Endothelial cell (in vitro differentiated cells): ENCODE data around the gene FTCD. TPM values are rescaled to one million over a fixed set of nuclear protein-coding genes. Genes with fewer than 3 reads are reported as not detected.

Experiments
- DNase-seq: peaks from one replicate; pipeline ENCODE4 v3.0.0; 2021; ENCODE audit warnings: low spot score
- H3K27ac Mint-ChIP-seq: one replicate; pipeline ENCODE4 v1.8.0; 2021; ENCODE audit warnings: mixed read lengths, inconsistent platforms; ENCODE audit not compliant: unreplicated experiment
- H3K27me3 Mint-ChIP-seq: one replicate; pipeline ENCODE4 v1.8.0; 2021; ENCODE audit warnings: mild to moderate bottlenecking, moderate library complexity, mixed read lengths, inconsistent platforms; ENCODE audit not compliant: unreplicated experiment
- H3K36me3 Mint-ChIP-seq: one replicate; pipeline ENCODE4 v1.8.0; 2021; ENCODE audit warnings: mild to moderate bottlenecking, low read depth, mixed read lengths, inconsistent platforms; ENCODE audit not compliant: unreplicated experiment
- H3K4me1 Mint-ChIP-seq: one replicate; pipeline ENCODE4 v1.8.0; 2021; ENCODE audit warnings: mild to moderate bottlenecking, mixed read lengths, inconsistent platforms; ENCODE audit not compliant: unreplicated experiment
- H3K4me3 Mint-ChIP-seq: one replicate; pipeline ENCODE4 v1.8.0; 2021; ENCODE audit warnings: mild to moderate bottlenecking, mixed read lengths, inconsistent platforms; ENCODE audit not compliant: unreplicated experiment
- H3K9me3 Mint-ChIP-seq: one replicate; pipeline ENCODE4 v1.8.0; 2021; ENCODE audit warnings: mixed read lengths, inconsistent platforms; ENCODE audit not compliant: unreplicated experiment
- CTCF ChIP-seq: fragments of 200-600 bp; sonication (generic); IDR thresholded peaks from one replicate; pipeline ENCODE4 v1.5.0; 2021; ENCODE audit warnings: antibody characterized with exemption; ENCODE audit not compliant: unreplicated experiment
- total RNA-seq: library from RNA; stranded (reverse); fragmentation: NEBNext Ultra II Directional; extraction: Animal tissue kit (Norgen Biotek cat#: 25700); gene quantifications from one replicate; pipeline ENCODE4 v1.2.1, GENCODE V29; 2021; ENCODE audit not compliant: unreplicated experiment

The FTCD gene
- total RNA-seq, 1 donor from 2014 or later: 1.5 TPM

GRCh38 chr21:46160907-46161632 lies 5.7 kb upstream of the FTCD start:
- Mint-ChIP-seq H3K36me3 (peaks cover 10% of the 10 kb centered on the region), H3K4me1 (no peaks in the 10 kb centered on the region), H3K27ac (no peak overlapping the region), H3K27me3 (peaks cover 10% of the 10 kb centered on the region), H3K4me3 (no peak overlapping the region), H3K9me3 (no peaks in the 10 kb centered on the region)
- no peak for TF ChIP-seq CTCF
- DNase-seq: no peak

GRCh38 chr21:46160657-46160906 lies 5.2 kb upstream of the FTCD start:
- Mint-ChIP-seq H3K4me3 (no peak overlapping the region), H3K27ac (no peak overlapping the region), H3K9me3 (no peaks in the 10 kb centered on the region), H3K4me1 (no peaks in the 10 kb centered on the region), H3K36me3 (peaks cover 12% of the 10 kb centered on the region), H3K27me3 (peaks cover 10% of the 10 kb centered on the region)
- TF ChIP-seq CTCF: no peak
- DNase-seq: no peak

GRCh38 chr21:46159841-46160656 lies 4.7 kb upstream of the FTCD start:
- H3K9me3 Mint-ChIP-seq: no peaks in the 10 kb centered on the region
- peaks cover 10% of the 10 kb centered on the region for H3K27me3 Mint-ChIP-seq
- peaks cover 12% of the 10 kb centered on the region for H3K36me3 Mint-ChIP-seq
- no peak overlapping the region for H3K4me3 Mint-ChIP-seq
- no peaks in the 10 kb centered on the region for H3K4me1 Mint-ChIP-seq
- no peak for DNase-seq
- H3K27ac Mint-ChIP-seq: no peak overlapping the region
- no peak for TF ChIP-seq CTCF

- peaks cover 10% of the 10 kb centered on the region for H3K27me3 Mint-ChIP-seq
- DNase-seq: no peak
Observed at GRCh38 chr21:46159390-46159789, 4.0 kb upstream of the FTCD start.

More at GRCh38 chr21:46159390-46159789, 4.0 kb upstream of the FTCD start:
- no peak overlapping the region for H3K27ac Mint-ChIP-seq
- no peaks in the 10 kb centered on the region for H3K9me3 Mint-ChIP-seq
- peaks cover 12% of the 10 kb centered on the region for H3K36me3 Mint-ChIP-seq
- no peak overlapping the region for H3K4me3 Mint-ChIP-seq
- no peaks in the 10 kb centered on the region for H3K4me1 Mint-ChIP-seq
- no peak for TF ChIP-seq CTCF
